Prostate gland (tissue), 2 donors: ENCODE measurements around the gene HABP2. TPM values are rescaled to one million over a fixed set of nuclear protein-coding genes. Genes with fewer than 3 reads are reported as not detected.

ENCODE experiments used
- DNase-seq: peaks from one replicate; pipeline ENCODE4 v3.0.0-alpha.2; 2019; ENCODE audit warnings: low spot score
- H3K27ac ChIP-seq, 2 donors: fragments of 200-600 bp; sonication (generic); 2 replicates each; pipeline ENCODE4 v1.5.1; 2017 to 2019
- H3K27me3 ChIP-seq: fragments of 200-600 bp; sonication (generic); replicated peaks from 2 replicates; pipeline ENCODE4 v1.5.1; 2019; ENCODE audit not compliant: insufficient read depth
- H3K36me3 ChIP-seq, 2 donors: fragments of 200-600 bp; sonication (generic); 1 replicate in 1 of 2; 2 replicates in 1 of 2; pipeline versions ENCODE4 v1.5.1 to v1.8.1; 2017 to 2019
- H3K4me1 ChIP-seq: fragments of 200-600 bp; sonication (generic); replicated peaks from 2 replicates; pipeline ENCODE4 v1.5.1; 2019
- H3K4me3 ChIP-seq, 2 donors: fragments of 200-600 bp; sonication (generic); 2 replicates each; pipeline ENCODE4 v1.5.1; 2017 to 2019
- H3K9me3 ChIP-seq: fragments of 200-600 bp; sonication (generic); 2 replicates; pipeline ENCODE4 v1.5.1; 2017
- CTCF ChIP-seq, 4 experiments: fragments of 200-600 bp in 2 of 4; fragments of 450-650 bp in 2 of 4; sonication (generic) in 2 of 4; IDR thresholded peaks; 1 replicate in 3 of 4; 2 replicates in 1 of 4; pipeline ENCODE4 v1.5.1; 2016 to 2019; ENCODE audit warnings: antibody characterized with exemption in 4 of 4, mild to moderate bottlenecking in 2 of 4, moderate library complexity in 2 of 4
- POLR2A ChIP-seq: fragments of 450-650 bp; IDR thresholded peaks from one replicate; pipeline ENCODE4 v1.6.1; 2016; ENCODE audit warnings: antibody characterized with exemption, mild to moderate bottlenecking
- POLR2AphosphoS5 ChIP-seq: sonication (generic); formaldehyde crosslinking; IDR thresholded peaks from one replicate; pipeline ENCODE4 v1.6.1; 2017; ENCODE audit warnings: antibody characterized with exemption
- WGBS: methylation state at CpG from one replicate; pipeline ENCODE4 v1.1.5; 2018; 5-methylcytosine and 5-hydroxymethylcytosine counted together
- intact Hi-C: fragments of 100-400 bp; cut with DNase I; formaldehyde crosslinking; loops from one replicate; pipeline ENCODE4 v1.14.2; 2022
- total RNA-seq, 2 donors: library from RNA; depleted of rRNA; stranded (reverse); fragments of >200 nt; gene quantifications; one replicate each; pipeline ENCODE4 v1.1.0, GENCODE V29; 2016

HABP2 gene
- total RNA-seq, 2 donors from 2014 or later: 0.17 TPM; not detected in 1

DNA sequence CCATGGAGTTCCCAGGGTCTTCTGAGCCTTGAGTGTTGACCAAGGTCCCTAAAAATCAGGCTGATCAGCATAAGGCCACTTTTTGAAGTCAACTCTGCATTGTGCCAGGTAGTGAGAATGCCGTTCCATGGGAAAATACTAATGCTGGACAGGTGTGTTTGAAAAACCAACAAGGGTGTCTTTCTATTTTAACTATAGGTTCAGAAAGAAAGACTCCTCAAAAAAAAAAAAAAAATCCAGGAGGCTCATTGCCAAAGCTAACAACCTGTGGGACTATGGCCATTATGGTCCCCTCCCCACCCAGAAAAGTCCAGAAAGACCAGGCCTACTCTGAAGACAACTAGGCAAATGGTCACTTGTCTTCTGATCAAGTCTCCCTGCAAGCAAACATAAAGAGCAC, 66.5 kb downstream of the HABP2 start:
- no peak overlapping the region for H3K4me3 ChIP-seq
- TF ChIP-seq POLR2A (no peak), POLR2AphosphoS5 (no peak), CTCF (IDR thresholded peaks at IDR 0.05) (no peak)
- intact Hi-C loops: no loop called here
- no peaks in the 10 kb centered on the region for H3K4me1 ChIP-seq
- H3K27ac ChIP-seq: no peak overlapping the region
- no peaks in the 10 kb centered on the region for H3K9me3 ChIP-seq
- no peaks in the 10 kb centered on the region for H3K36me3 ChIP-seq
- H3K27me3 ChIP-seq: no peaks in the 10 kb centered on the region
- 80% methylated on average over 1 of the region's 1 CpG for WGBS
- no peak for DNase-seq

DNA sequence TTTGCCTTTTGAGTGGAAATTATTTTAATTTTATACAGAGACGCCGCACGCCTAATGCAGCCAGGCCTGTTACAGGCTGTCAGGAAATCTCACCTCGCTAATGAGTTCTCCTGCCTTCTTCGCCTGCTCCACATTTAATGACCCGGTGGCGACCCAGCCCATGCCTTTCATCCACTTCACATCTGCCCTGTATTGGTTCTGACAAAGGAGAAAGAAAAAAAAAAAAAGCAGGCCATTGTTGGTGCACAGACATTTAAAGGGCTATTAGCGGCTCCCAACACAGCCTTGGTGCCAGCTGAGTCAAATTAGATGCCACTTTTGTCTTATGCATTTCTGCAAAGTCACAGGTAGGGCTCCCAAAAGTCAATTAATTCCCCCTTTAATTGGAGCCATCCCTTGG, 67.7 kb downstream of the HABP2 start:
- H3K27ac ChIP-seq: no peak overlapping the region
- no peaks in the 10 kb centered on the region for H3K4me1 ChIP-seq
- WGBS: 76% methylated on average over 8 of the region's 8 CpGs
- no peaks in the 10 kb centered on the region for H3K9me3 ChIP-seq
- no peak for DNase-seq
- H3K4me3 ChIP-seq: no peak overlapping the region
- no peaks in the 10 kb centered on the region for H3K36me3 ChIP-seq
- TF ChIP-seq POLR2AphosphoS5 (no peak), POLR2A (no peak), CTCF (IDR thresholded peaks at IDR 0.05) (no peak)
- intact Hi-C loops: no loop called here
- H3K27me3 ChIP-seq: no peaks in the 10 kb centered on the region

- no peak overlapping the region for H3K27ac ChIP-seq
Observed at GRCh38 chr10:113620936-113621335, 68.1 kb downstream of the HABP2 start.

GRCh38 chr10:113621799-113622198, 68.9 kb downstream of the HABP2 start:
- H3K9me3 ChIP-seq: no peaks in the 10 kb centered on the region
- no peaks in the 10 kb centered on the region for H3K36me3 ChIP-seq
- no peaks in the 10 kb centered on the region for H3K4me1 ChIP-seq
- intact Hi-C loops: no loop called here
- 88% methylated on average over 8 of the region's 8 CpGs for WGBS
- TF ChIP-seq POLR2AphosphoS5 (no peak), POLR2A (no peak), CTCF (IDR thresholded peaks at IDR 0.05) (no peak)
- no peak overlapping the region for H3K27ac ChIP-seq
- H3K4me3 ChIP-seq: no peak overlapping the region
- DNase-seq: no peak
- H3K27me3 ChIP-seq: no peaks in the 10 kb centered on the region

More at GRCh38 chr10:113620936-113621335, 68.1 kb downstream of the HABP2 start:
- intact Hi-C loops: no loop called here
- no peak for DNase-seq
- Histone ChIP-seq H3K27me3 (no peaks in the 10 kb centered on the region), H3K4me3 (no peak overlapping the region), H3K36me3 (no peaks in the 10 kb centered on the region), H3K4me1 (no peaks in the 10 kb centered on the region), H3K9me3 (no peaks in the 10 kb centered on the region)
- 90% methylated on average over 9 of the region's 9 CpGs for WGBS
- TF ChIP-seq POLR2A: no peak
- TF ChIP-seq CTCF (IDR thresholded peaks at IDR 0.05): no peak
- TF ChIP-seq POLR2AphosphoS5: no peak

GRCh38 chr10:113622831-113623230, 70.0 kb downstream of the HABP2 start:
- H3K27me3 ChIP-seq: no peaks in the 10 kb centered on the region
- DNase-seq: no peak
- no peak overlapping the region for H3K27ac ChIP-seq
- H3K36me3 ChIP-seq: no peaks in the 10 kb centered on the region
- TF ChIP-seq POLR2A (no peak), POLR2AphosphoS5 (no peak), CTCF (IDR thresholded peaks at IDR 0.05) (no peak)
- H3K4me1 ChIP-seq: no peaks in the 10 kb centered on the region
- H3K9me3 ChIP-seq: no peaks in the 10 kb centered on the region
- 77% methylated on average over 4 of the region's 4 CpGs for WGBS
- H3K4me3 ChIP-seq: no peak overlapping the region
- intact Hi-C loops: no loop called here
